WTC11 (cell line): ENCODE data around the gene MAST1. TPM values are rescaled to one million over a fixed set of nuclear protein-coding genes. Genes with fewer than 3 reads are reported as not detected.
A peak's percentile ranks its signal among the peaks of the same experiment; 100 is the strongest.

Experiments used
- ATAC-seq: fragments of 200-7000 bp; cut with Tn5 transposase; 2 replicates; pipeline ENCODE4 v1.10.0; 2021; ENCODE audit warnings: mild to moderate bottlenecking, moderate library complexity
- Bru-seq: library from RNA; stranded (reverse); fragments of 400-500 nt; gene quantifications from one replicate; lab custom pipeline; 2021; lab: Mats Ljungman, UMichigan
- CTCF ChIA-PET: fragments of 300-600 bp; sonication (Branson Sonifier 250); formaldehyde crosslinking; loops from one replicate; lab custom pipeline; 2021; ENCODE audit warnings: antibody characterized with exemption; lab: Charles Lee
- POLR2A ChIA-PET: fragments of 350-600 bp; sonication (Branson Sonifier 250); formaldehyde crosslinking; loops from one replicate; lab custom pipeline; 2021; ENCODE audit warnings: antibody characterized with exemption; lab: Charles Lee
- DNase-seq: peaks from one replicate; pipeline ENCODE4 v3.0.0; 2021; ENCODE audit warnings: low spot score
- H3K27ac Mint-ChIP-seq: 2 replicates; pipeline ENCODE4 v1.8.0; 2021; ENCODE audit warnings: mixed read lengths
- H3K27me3 Mint-ChIP-seq: 2 replicates; pipeline ENCODE4 v1.8.0; 2021; ENCODE audit warnings: low read depth, mild to moderate bottlenecking, moderate library complexity, mixed read lengths
- H3K36me3 Mint-ChIP-seq: 2 replicates; pipeline ENCODE4 v1.8.0; 2021; ENCODE audit warnings: mixed read lengths
- H3K4me1 Mint-ChIP-seq: 2 replicates; pipeline ENCODE4 v1.8.0; 2022; ENCODE audit warnings: mixed read lengths
- H3K4me3 Mint-ChIP-seq: 2 replicates; pipeline ENCODE4 v1.8.0; 2021; ENCODE audit warnings: mild to moderate bottlenecking, moderate library complexity, mixed read lengths
- H3K9me3 Mint-ChIP-seq: 2 replicates; pipeline ENCODE4 v1.8.0; 2021; ENCODE audit warnings: mixed read lengths
- ESRRA ChIP-seq: sonication (generic); formaldehyde crosslinking; IDR thresholded peaks from 2 replicates; pipeline ENCODE4 v1.8.1; 2022; ENCODE audit warnings: mild to moderate bottlenecking, missing genetic modification reagents, borderline replicate concordance
- NFATC4 ChIP-seq: fragments of 250-450 bp; sonication (Bioruptor Pico); IDR thresholded peaks from 2 replicates; pipeline ENCODE4 v1.9.0; 2021; ENCODE audit warnings: mild to moderate bottlenecking
- SOX15 ChIP-seq: fragments of 250-450 bp; sonication (Bioruptor Pico); IDR thresholded peaks from 2 replicates; pipeline ENCODE4 v1.9.0; 2021; ENCODE audit warnings: mild to moderate bottlenecking
- SP1 ChIP-seq: sonication (generic); formaldehyde crosslinking; conservative IDR thresholded peaks from 2 replicates; pipeline ENCODE4 v1.8.1; 2022; ENCODE audit warnings: missing genetic modification reagents
- TEAD4 ChIP-seq: sonication (generic); formaldehyde crosslinking; IDR thresholded peaks from 2 replicates; pipeline ENCODE4 v1.8.0; 2022; ENCODE audit warnings: mild to moderate bottlenecking, missing genetic modification reagents
- TP53 ChIP-seq: sonication (generic); formaldehyde crosslinking; IDR thresholded peaks from 2 replicates; pipeline ENCODE4 v1.8.1; 2023; ENCODE audit warnings: mild to moderate bottlenecking, missing genetic modification reagents
- long read RNA-seq, 3 experiments: library from RNA in 1 of 3; library from capped mRNA in 1 of 3; library from polyadenylated mRNA in 1 of 3; unstranded in 2 of 3; stranded (forward) in 1 of 3; transcript quantifications; one replicate each; pipeline ENCODE4 v2.0.0, GENCODE V29; 2021
- total RNA-seq: library from RNA; stranded (reverse); gene quantifications from 3 replicates; pipeline ENCODE4 v1.2.3, GENCODE V29; 2021
- TF ChIP-seq, protein P1 (sequence below): sonication (generic); formaldehyde crosslinking; IDR thresholded peaks from 2 replicates; pipeline ENCODE4 v1.8.0; 2022; ENCODE audit warnings: missing genetic modification reagents
- TF ChIP-seq, protein P2 (sequence below): fragments of 250-450 bp; sonication (Bioruptor Pico); IDR thresholded peaks from 2 replicates; pipeline ENCODE4 v1.9.0; 2021; ENCODE audit warnings: moderate library complexity, mild to moderate bottlenecking, inconsistent platforms, borderline replicate concordance
- TF ChIP-seq, protein P3 (sequence below): fragments of 250-450 bp; sonication (Bioruptor Pico); IDR thresholded peaks from 2 replicates; pipeline ENCODE4 v1.9.0; 2021; ENCODE audit warnings: mild to moderate bottlenecking
- TF ChIP-seq, protein P4 (sequence below): sonication (generic); formaldehyde crosslinking; IDR thresholded peaks from 2 replicates; pipeline ENCODE4 v1.8.1; 2023; ENCODE audit warnings: mild to moderate bottlenecking, moderate library complexity, missing genetic modification reagents
- TF ChIP-seq, protein P5 (sequence below): fragments of 200-600 bp; IDR thresholded peaks from 2 replicates; pipeline ENCODE4 v1.8.0; 2022; ENCODE audit warnings: antibody characterized with exemption
- TF ChIP-seq, protein P6 (sequence below): sonication (generic); formaldehyde crosslinking; IDR thresholded peaks from 2 replicates; pipeline ENCODE4 v1.8.1; 2022; ENCODE audit warnings: low read depth, missing genetic modification reagents, borderline replicate concordance
- TF ChIP-seq, protein P7 (sequence below): sonication (generic); formaldehyde crosslinking; IDR thresholded peaks from 2 replicates; pipeline ENCODE4 v1.8.1; 2023; ENCODE audit warnings: mild to moderate bottlenecking, missing genetic modification reagents
- TF ChIP-seq, protein P8 (sequence below): sonication (generic); formaldehyde crosslinking; IDR thresholded peaks from 2 replicates; pipeline ENCODE4 v1.8.0; 2022; ENCODE audit warnings: mild to moderate bottlenecking, missing genetic modification reagents

Gene MAST1
- total RNA-seq, result 24.3 to 28.4 TPM (median 27.3 TPM) in 3 replicates
- percentile 49 among the genes with signal in this experiment for Bru-seq, nascent RNA
- long read RNA-seq, experiment 1, full-length matches to known transcripts, result 11 of 69 reads
- long read RNA-seq, experiment 1, partial matches to known transcripts, result 38 of 69 reads
- long read RNA-seq, experiment 1, other reads (novel, unspliced or antisense), result 20 of 69 reads
- long read RNA-seq, experiment 2, full-length matches to known transcripts, result 2 of 11 reads
- long read RNA-seq, experiment 2, partial matches to known transcripts, result 4 of 11 reads
- long read RNA-seq, experiment 2, other reads (novel, unspliced or antisense), result 5 of 11 reads
- long read RNA-seq, experiment 3, partial matches to known transcripts, result 1 of 4 reads
- long read RNA-seq, experiment 3, other reads (novel, unspliced or antisense), result 3 of 4 reads

DNA sequence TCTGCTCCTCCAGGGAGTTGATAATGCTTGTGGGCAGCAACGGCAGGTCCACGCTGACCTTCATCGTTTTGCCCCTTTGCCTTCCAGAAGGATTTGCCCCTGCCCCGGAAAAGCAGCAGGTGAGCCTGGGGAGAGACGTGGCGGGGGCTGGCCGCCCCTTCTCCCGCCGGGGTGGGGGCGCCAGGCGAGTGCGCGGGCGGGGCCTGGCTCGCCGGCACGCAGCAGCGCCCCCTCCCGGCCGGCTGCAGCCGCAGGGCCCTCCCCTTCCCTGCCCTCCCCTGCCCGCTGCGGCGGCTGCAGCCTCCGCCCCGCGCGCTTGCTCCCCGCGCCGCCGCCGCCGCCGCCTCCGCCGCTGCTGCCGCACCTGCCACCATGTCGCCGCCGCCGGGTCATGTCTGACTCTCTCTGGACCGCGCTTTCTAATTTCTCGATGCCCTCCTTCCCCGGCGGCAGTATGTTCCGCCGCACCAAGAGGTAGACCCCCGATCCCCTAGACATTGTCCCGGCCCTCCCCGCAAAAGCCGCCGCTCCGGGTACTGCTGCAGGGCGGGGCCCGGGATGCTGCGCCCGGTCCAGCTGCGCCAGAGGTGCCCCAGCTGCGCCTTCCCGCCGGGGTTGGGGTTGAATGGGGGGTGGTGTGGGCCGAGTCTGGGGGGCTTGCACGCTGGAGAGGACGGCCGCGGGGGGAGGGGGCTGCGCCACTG is at the start of gene MAST1:
Gene MAST1 (plus strand): TSS at position 334 of the 704 bp plus-strand sequence. CDS start 58 bp downstream, at position 392.
- ChIA-PET POLR2A (interaction anchor here (0.6 kb wide), 1 partner anchor 99 kb away, joined by 3 read pairs; no protein-coding TSS in a partner anchor), CTCF (interaction anchor here (0.9 to 1.7 kb wide), 3 partner anchors 9 to 72 kb away, joined by 5 to 8 read pairs (median 5); no protein-coding TSS in a partner anchor)
- Mint-ChIP-seq H3K9me3 (no peaks in the 10 kb centered on the region), H3K27me3 (peaks cover 40% of the 10 kb centered on the region), H3K27ac (peak within 1 kb of the TSS; percentile 61; the same call in 1 of the 2 replicates), H3K4me1 (peaks cover 44% of the 10 kb centered on the region), H3K36me3 (peaks cover 5% of the 10 kb centered on the region), H3K4me3 (peak within 1 kb of the TSS; percentile 79)
- TF ChIP-seq, protein P1, sequence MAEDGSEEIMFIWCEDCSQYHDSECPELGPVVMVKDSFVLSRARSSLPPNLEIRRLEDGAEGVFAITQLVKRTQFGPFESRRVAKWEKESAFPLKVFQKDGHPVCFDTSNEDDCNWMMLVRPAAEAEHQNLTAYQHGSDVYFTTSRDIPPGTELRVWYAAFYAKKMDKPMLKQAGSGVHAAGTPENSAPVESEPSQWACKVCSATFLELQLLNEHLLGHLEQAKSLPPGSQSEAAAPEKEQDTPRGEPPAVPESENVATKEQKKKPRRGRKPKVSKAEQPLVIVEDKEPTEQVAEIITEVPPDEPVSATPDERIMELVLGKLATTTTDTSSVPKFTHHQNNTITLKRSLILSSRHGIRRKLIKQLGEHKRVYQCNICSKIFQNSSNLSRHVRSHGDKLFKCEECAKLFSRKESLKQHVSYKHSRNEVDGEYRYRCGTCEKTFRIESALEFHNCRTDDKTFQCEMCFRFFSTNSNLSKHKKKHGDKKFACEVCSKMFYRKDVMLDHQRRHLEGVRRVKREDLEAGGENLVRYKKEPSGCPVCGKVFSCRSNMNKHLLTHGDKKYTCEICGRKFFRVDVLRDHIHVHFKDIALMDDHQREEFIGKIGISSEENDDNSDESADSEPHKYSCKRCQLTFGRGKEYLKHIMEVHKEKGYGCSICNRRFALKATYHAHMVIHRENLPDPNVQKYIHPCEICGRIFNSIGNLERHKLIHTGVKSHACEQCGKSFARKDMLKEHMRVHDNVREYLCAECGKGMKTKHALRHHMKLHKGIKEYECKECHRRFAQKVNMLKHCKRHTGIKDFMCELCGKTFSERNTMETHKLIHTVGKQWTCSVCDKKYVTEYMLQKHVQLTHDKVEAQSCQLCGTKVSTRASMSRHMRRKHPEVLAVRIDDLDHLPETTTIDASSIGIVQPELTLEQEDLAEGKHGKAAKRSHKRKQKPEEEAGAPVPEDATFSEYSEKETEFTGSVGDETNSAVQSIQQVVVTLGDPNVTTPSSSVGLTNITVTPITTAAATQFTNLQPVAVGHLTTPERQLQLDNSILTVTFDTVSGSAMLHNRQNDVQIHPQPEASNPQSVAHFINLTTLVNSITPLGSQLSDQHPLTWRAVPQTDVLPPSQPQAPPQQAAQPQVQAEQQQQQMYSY (CRISPR knock-in tag), result no peak
- TF ChIP-seq, protein P2, sequence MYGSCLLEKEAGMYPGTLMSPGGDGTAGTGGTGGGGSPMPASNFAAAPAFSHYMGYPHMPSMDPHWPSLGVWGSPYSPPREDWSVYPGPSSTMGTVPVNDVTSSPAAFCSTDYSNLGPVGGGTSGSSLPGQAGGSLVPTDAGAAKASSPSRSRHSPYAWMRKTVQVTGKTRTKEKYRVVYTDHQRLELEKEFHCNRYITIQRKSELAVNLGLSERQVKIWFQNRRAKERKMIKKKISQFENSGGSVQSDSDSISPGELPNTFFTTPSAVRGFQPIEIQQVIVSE (CRISPR knock-in tag), result no peak
- TF ChIP-seq TP53 (CRISPR knock-in tag) (no peak), NFATC4 (CRISPR knock-in tag) (no peak), SOX15 (CRISPR knock-in tag) (no peak), ESRRA (CRISPR knock-in tag) (no peak), SP1 (CRISPR knock-in tag) (peak; percentile 86), TEAD4 (CRISPR knock-in tag) (no peak)
- TF ChIP-seq, protein P3, sequence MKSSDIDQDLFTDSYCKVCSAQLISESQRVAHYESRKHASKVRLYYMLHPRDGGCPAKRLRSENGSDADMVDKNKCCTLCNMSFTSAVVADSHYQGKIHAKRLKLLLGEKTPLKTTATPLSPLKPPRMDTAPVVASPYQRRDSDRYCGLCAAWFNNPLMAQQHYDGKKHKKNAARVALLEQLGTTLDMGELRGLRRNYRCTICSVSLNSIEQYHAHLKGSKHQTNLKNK (CRISPR knock-in tag), result no peak
- TF ChIP-seq, protein P4, sequence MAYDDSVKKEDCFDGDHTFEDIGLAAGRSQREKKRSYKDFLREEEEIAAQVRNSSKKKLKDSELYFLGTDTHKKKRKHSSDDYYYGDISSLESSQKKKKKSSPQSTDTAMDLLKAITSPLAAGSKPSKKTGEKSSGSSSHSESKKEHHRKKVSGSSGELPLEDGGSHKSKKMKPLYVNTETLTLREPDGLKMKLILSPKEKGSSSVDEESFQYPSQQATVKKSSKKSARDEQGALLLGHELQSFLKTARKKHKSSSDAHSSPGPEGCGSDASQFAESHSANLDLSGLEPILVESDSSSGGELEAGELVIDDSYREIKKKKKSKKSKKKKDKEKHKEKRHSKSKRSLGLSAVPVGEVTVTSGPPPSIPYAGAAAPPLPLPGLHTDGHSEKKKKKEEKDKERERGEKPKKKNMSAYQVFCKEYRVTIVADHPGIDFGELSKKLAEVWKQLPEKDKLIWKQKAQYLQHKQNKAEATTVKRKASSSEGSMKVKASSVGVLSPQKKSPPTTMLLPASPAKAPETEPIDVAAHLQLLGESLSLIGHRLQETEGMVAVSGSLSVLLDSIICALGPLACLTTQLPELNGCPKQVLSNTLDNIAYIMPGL (CRISPR knock-in tag), result 0 out of 2 replicates have a peak, but pooled peaks have one; percentile 52
- TF ChIP-seq, protein P5, sequence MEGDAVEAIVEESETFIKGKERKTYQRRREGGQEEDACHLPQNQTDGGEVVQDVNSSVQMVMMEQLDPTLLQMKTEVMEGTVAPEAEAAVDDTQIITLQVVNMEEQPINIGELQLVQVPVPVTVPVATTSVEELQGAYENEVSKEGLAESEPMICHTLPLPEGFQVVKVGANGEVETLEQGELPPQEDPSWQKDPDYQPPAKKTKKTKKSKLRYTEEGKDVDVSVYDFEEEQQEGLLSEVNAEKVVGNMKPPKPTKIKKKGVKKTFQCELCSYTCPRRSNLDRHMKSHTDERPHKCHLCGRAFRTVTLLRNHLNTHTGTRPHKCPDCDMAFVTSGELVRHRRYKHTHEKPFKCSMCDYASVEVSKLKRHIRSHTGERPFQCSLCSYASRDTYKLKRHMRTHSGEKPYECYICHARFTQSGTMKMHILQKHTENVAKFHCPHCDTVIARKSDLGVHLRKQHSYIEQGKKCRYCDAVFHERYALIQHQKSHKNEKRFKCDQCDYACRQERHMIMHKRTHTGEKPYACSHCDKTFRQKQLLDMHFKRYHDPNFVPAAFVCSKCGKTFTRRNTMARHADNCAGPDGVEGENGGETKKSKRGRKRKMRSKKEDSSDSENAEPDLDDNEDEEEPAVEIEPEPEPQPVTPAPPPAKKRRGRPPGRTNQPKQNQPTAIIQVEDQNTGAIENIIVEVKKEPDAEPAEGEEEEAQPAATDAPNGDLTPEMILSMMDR, result peak; percentile 72; the same call in 1 of the 2 replicates
- TF ChIP-seq, protein P6, sequence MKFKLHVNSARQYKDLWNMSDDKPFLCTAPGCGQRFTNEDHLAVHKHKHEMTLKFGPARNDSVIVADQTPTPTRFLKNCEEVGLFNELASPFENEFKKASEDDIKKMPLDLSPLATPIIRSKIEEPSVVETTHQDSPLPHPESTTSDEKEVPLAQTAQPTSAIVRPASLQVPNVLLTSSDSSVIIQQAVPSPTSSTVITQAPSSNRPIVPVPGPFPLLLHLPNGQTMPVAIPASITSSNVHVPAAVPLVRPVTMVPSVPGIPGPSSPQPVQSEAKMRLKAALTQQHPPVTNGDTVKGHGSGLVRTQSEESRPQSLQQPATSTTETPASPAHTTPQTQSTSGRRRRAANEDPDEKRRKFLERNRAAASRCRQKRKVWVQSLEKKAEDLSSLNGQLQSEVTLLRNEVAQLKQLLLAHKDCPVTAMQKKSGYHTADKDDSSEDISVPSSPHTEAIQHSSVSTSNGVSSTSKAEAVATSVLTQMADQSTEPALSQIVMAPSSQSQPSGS (CRISPR knock-in tag), result no peak
- TF ChIP-seq, protein P7, sequence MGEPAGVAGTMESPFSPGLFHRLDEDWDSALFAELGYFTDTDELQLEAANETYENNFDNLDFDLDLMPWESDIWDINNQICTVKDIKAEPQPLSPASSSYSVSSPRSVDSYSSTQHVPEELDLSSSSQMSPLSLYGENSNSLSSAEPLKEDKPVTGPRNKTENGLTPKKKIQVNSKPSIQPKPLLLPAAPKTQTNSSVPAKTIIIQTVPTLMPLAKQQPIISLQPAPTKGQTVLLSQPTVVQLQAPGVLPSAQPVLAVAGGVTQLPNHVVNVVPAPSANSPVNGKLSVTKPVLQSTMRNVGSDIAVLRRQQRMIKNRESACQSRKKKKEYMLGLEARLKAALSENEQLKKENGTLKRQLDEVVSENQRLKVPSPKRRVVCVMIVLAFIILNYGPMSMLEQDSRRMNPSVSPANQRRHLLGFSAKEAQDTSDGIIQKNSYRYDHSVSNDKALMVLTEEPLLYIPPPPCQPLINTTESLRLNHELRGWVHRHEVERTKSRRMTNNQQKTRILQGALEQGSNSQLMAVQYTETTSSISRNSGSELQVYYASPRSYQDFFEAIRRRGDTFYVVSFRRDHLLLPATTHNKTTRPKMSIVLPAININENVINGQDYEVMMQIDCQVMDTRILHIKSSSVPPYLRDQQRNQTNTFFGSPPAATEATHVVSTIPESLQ (CRISPR knock-in tag), result no peak
- TF ChIP-seq, protein P8, sequence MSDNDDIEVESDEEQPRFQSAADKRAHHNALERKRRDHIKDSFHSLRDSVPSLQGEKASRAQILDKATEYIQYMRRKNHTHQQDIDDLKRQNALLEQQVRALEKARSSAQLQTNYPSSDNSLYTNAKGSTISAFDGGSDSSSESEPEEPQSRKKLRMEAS (CRISPR knock-in tag), result no peak
- DNase-seq (peak; percentile 74), ATAC-seq (peak; percentile 9)
